CD4-positive, alpha-beta T cell treated with Interleukin-17A for 1 hour (primary cell): ENCODE data around the gene ERAL1.
A peak's percentile ranks its signal among the peaks of the same experiment; 100 is the strongest.

ENCODE experiments used
- DNase-seq: peaks from one replicate; pipeline ENCODE4 v3.0.0-alpha.2; 2020

Gene ERAL1

GRCh38 chr17:28880572-28880945, 25.7 kb downstream of the ERAL1 start:
- no peak for DNase-seq

DNA sequence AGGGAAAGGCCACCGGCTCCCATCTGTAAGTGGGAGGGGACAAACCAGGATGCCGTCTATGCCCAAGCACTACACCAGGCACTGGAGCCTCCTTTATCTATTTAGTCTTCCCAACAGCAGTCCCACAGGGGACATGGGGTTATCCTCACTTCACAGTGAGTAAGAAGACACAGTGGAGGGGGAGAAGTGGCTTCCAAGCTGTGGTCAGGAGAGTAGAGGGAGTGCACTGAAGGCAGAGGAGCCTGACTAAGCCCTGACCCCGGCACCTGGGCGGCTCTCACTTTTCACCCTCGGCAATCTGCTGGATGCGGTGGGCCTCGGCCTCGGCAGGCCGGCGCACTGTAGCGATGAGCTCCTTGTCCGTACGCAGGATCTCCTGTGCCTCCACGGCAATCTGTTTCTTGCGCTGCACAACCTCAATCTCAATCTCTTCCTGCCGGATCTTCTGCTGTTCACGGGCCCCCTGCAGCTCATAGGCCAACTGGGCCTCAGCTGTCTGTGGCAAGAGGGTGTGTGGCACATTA, 26.8 kb downstream of the ERAL1 start:
- DNase-seq = no peak

DNA sequence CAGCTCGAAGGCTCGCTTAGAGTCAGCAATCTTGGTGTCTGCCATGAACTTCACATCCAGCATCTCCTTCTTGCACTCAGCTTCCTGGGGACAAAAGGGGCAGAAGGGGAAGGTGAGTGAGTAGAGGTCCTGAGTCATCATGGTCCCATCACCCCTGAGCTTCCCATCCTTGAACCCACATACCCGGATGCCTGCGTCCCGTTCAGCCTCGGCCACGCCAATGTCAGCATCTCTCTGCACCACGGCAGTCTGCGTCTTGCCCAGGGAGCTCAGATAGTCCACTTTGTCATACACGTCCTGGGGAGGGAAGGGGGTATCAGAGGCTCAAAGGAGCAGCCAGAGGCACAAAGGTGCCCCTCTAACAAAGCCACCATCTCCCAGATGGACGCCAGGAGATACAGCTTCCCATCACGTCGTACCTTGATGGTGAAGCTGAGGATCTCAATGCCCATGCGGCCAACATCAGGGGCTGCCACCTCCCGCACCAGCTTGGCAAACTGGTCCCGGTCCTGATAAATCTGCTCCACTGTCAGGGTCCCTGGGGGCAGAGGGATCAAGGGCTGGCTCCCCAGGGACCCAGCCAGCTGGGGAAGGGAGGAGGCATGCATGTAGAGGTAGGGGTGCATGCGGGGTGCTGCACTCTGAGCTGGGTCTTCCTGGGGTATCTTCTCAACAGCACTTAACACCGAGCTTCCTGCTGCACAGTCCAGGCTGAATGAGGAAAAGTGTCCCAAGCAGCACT, 27.5 kb downstream of the ERAL1 start:
- DNase-seq = no peak

DNA sequence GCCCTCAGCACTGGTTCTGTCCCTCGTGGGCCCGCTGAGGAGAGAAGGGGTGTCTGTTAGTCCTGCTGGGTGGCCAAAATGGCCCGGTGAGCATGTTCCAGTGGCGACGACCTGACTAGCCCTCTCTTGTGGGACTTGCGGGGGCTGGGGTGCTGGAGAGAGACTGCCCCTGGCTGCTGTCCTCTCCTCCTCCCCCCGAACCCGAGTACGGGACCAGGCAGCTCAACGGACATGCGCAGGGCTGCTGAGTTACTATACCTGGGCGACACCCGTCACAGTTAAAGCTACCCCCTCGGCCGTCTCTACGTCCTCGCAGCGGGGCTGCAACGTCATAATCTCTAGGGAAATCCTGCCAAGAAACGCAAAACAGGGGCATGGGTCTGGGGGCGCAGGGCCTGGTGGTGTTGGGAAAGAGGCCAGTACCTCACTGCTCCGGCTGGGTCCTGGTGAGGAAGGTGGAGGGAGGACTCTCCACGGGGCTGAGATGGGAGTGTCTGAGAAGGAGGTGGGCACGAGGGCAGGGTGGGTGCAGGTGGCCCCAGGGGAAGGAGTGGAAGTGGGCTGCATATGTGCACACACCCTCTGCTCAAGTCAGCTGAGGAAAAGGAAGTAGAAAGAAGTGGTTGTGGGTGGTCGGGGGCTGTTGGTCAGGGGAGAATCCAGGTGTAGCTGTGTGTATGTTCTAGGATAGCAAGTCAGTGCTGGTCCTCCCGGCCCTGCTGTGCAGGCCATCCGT, 29.3 kb downstream of the ERAL1 start:
- DNase-seq = no peak

GRCh38 chr17:28885363-28885762, 30.5 kb downstream of the ERAL1 start:
- no peak for DNase-seq

DNA sequence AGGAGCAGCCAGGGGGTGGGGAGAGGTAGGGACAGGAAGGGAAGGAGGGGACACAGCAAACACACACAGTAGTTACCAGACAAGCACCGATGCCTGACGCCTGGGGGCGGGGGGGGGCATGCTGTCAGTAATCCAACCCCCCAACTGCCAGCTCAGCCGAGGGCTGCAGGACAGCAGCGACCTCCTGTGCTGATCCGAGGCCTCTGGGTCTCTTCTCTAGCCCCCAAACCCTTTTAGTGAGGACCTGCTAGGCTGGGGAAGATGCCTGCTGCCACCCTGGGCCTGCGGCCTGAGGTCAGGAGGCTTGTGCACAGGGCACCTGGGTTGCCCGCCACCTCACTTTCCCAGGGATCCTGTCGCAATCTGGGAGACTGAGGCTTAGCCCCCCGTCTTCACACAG, 31.1 kb downstream of the ERAL1 start:
- DNase-seq = no peak

GRCh38 chr17:28887871-28888471, 33.2 kb downstream of the ERAL1 start:
- no peak for DNase-seq

DNA sequence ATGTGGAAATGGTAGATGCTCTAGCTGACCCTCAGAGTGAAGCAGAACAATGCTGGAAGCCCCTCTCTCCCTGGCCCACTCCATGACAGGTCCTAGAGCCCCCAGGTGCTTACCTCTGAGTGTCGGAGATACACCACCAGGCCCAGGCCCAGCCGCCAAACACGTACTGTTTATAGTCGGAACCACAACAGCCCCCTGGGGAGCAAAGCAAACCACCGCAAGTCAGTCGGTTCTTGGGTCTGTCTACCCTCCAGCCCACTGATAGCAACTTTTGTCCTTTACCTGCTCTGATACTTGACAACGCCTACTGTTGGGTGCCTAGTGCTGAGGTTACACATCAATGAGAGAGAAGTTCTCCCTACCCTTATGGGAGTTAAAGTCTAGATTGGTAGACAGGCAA, 34.0 kb downstream of the ERAL1 start:
- DNase-seq = no peak

- DNase-seq = no peak
These were observed 35.2 kb downstream of the ERAL1 start for GRCh38 chr17:28889996-28890395.

GRCh38 chr17:28891201-28891600, 36.4 kb downstream of the ERAL1 start:
- no peak for DNase-seq

- no peak for DNase-seq
These were observed 37.2 kb downstream of the ERAL1 start for GRCh38 chr17:28892024-28892423.

- peak; percentile 29 for DNase-seq
These were observed 38.7 kb downstream of the ERAL1 start for GRCh38 chr17:28893248-28894183.

- no peak for DNase-seq
These were observed 41.1 kb downstream of the ERAL1 start for GRCh38 chr17:28895794-28896447.

DNA sequence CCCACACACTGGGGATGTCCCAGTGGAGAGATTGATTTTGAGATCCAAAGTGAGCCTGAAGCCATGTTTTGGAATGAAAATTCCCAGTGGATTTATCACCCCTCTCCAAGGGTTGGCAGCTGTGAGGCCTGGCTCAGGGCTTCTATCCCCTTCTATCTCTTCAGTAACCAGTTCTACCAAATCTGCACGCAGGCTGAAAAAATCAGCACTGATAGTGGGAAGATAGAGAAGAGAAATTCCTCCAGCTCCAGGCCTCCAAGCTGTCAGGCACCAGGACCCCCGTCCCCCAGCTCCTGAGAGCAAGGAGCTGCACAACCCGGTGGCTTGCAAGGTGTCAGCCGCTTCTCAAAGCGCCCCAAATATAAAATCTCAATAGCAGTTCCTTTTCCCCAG, 41.7 kb downstream of the ERAL1 start:
- DNase-seq = no peak

GRCh38 chr17:28896884-28897768, 42.3 kb downstream of the ERAL1 start, which contains the start of gene FLOT2:
Gene FLOT2, minus strand, starts transcription at chr17:28897733. Its CDS starts 159 bp downstream, at chr17:28897574.
- DNase-seq = peak; percentile 68

DNA sequence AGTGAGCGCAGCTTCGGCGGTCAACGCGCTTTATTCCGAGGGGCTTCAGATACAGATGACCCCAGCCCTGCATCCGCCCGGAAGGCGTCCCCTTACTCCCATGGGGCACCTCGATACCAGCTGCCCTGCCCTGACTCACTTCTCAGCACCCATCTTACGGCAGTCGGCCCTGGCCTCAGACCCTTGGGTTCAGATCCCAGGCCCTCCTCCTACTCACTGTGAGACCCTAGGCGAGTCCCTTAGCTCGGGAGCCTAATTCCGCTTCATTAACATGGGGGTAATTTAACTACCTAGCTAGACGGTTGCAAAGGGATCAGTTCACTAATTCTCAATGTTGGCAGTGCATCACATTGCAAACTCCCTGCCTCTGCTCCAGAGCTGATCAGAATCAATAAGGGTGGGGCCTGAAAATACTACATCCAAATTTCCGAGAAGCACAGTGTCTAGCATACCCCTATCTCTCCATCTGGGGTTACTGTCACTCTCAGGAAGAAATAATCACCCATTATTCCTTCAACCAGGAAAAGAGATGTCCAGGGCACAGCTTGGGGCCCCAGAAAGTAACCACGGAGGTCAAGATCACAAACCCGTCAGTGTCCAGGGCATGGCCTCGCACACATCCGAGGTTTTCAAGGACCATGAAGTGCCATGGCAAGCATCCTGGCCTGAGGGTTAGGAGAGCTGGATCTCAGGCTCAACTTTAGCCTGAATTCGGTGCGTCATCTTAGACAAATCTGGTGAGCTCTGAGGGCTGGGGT, 43.1 kb downstream of the ERAL1 start:
- DNase-seq = peak; percentile 48

DNA sequence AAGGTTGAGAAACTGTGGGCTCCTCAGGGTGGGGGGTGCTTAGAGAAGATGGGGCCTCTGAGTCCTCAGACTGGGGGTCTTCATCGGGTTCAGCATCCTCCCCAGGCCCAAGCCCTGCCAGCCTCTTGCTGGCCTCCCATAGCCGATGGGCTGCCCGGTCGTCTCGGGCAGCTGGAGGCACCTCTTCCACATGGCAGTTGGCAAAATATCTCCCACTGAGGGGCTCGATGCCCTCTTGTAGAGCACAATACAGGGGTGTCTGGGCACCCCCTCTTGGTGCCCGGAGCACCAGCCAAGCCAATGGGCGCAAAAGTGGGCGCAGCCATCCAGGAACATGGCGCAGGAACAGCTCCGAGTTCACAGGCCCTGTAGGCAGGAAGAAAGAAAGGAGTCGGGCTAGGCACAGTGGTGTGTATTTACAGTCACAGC, 43.7 kb downstream of the ERAL1 start:
- DNase-seq = no peak

DNA sequence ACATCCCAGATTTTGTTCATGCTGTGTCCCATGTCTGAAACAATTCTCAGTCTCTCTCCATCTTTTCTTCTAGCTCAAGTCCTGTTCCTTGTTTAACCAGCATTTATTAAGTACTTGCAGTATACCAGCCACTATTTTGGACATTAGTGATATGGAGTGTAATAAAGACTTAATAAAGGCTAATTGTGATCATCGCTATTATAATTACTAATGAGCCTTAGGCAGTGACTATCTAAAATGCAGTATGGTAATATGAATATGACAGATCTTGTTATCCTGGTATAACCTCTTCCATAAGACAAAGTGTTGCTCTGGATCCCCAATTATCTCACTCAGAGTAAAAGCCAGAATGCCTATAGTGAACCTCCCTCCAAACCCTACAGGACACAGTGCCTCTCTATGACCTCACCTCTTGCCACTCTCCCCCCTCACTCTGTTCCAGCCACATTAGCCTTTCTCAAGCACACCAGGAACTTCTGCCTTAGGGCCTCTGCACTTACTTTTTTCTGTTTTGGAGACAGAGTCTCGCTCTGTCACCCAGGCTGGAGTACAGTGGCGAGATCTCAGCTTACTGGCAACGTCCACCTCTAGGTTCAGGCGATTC, 44.5 kb downstream of the ERAL1 start:
- no peak for DNase-seq

DNA sequence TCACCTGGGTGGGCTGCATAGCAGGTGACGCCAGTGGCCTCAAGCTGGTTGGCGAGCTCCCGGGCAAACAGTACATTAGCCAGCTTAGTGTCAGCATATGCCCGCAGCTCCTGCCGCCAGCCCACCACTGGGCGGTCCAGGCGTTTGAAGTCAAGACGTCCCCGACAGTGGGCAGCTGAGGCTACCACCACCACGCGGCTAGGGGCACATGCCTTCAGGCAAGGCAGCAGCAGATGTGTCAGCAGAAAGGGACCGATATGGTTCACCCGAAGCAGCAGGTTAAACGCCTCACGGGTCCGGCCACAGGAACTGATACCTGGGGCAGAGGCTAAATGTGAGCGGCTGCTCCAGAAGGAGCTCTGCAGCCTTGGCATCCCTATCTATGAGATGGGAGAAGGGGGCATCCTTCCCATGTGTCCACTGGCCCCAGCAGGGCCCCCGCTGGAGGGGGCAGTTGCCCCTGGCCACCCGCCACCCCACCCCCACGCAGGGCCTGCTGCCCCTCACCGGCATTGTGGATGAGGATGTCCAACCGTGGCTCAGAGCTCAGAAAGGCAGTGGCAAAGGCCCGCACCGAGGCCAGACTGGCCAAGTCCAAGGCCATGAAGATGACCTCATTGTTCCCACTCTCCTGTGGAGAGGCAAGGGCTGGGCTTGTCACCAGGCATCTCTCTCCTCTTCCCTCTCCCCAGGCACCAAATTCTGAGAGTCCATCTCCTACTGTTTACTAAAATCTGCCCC, 46.3 kb downstream of the ERAL1 start:
- no peak for DNase-seq
